GM21447 (cell line): ENCODE results near the gene EXTL1.

ENCODE experiments used
- ATAC-seq: cut with Tn5 transposase; IDR thresholded peaks from one replicate; pipeline ENCODE4 v1.9.1; 2021; ENCODE audit not compliant: unreplicated experiment

EXTL1 gene

GRCh38 chr1:26070296-26070962 is 48.9 kb downstream of the EXTL1 start:
- no peak for ATAC-seq

GRCh38 chr1:26070963-26071342 is 49.4 kb downstream of the EXTL1 start:
- ATAC-seq: no peak

GRCh38 chr1:26072305-26072704 is 50.7 kb downstream of the EXTL1 start:
- ATAC-seq: no peak

- no peak for ATAC-seq
Measured at GRCh38 chr1:26075421-26076144, 54.0 kb downstream of the EXTL1 start.

- ATAC-seq: no peak
Measured at GRCh38 chr1:26077524-26077923, 55.9 kb downstream of the EXTL1 start.

- no peak for ATAC-seq
Measured at GRCh38 chr1:26078286-26079177, 57.0 kb downstream of the EXTL1 start.

GRCh38 chr1:26079178-26079563 is 57.6 kb downstream of the EXTL1 start:
- ATAC-seq: no peak

- ATAC-seq: no peak
Measured at GRCh38 chr1:26079960-26080814, 58.6 kb downstream of the EXTL1 start.

- no peak for ATAC-seq
Measured at GRCh38 chr1:26081267-26082019, 59.9 kb downstream of the EXTL1 start.

GRCh38 chr1:26082020-26082350 is 60.4 kb downstream of the EXTL1 start:
- no peak for ATAC-seq

- ATAC-seq: no peak
Measured at GRCh38 chr1:26083208-26083607, 61.6 kb downstream of the EXTL1 start.

GRCh38 chr1:26084091-26084561 is 62.6 kb downstream of the EXTL1 start:
- ATAC-seq: no peak

GRCh38 chr1:26084844-26085243 is 63.3 kb downstream of the EXTL1 start:
- ATAC-seq: no peak
